Mesothelial cell of epicardium (in vitro differentiated cells): ENCODE data around the gene TMTC4. TPM values are rescaled to one million over a fixed set of nuclear protein-coding genes. Genes with fewer than 3 reads are reported as not detected.
"Not testable (repeated sequence)": the region's sequence is repeated elsewhere in the genome, so short reads cannot be mapped to it uniquely, and the experiment has no call there.

ENCODE experiments used
- DNase-seq, 2 experiments: peaks; one replicate each; pipeline ENCODE4 v3.0.0; 2021; ENCODE audit warnings: low spot score in 2 of 2; ENCODE audit not compliant: unreplicated experiment in 2 of 2
- H3K27ac Mint-ChIP-seq: 2 replicates; pipeline ENCODE4 v1.8.0; 2021; ENCODE audit warnings: mixed read lengths
- H3K27me3 Mint-ChIP-seq: 2 replicates; pipeline ENCODE4 v1.8.0; 2021; ENCODE audit warnings: low read depth, mixed read lengths
- H3K36me3 Mint-ChIP-seq: 2 replicates; pipeline ENCODE4 v1.8.0; 2021; ENCODE audit warnings: mixed read lengths
- H3K4me1 Mint-ChIP-seq: 2 replicates; pipeline ENCODE4 v1.8.0; 2021; ENCODE audit warnings: mixed read lengths
- H3K4me3 Mint-ChIP-seq: 2 replicates; pipeline ENCODE4 v1.8.0; 2021; ENCODE audit warnings: mild to moderate bottlenecking, moderate library complexity, mixed read lengths
- H3K9me3 Mint-ChIP-seq: 2 replicates; pipeline ENCODE4 v1.8.0; 2021; ENCODE audit warnings: mixed read lengths
- CTCF ChIP-seq: fragments of 200-600 bp; sonication (generic); IDR thresholded peaks from one replicate; pipeline ENCODE4 v1.5.0; 2021; ENCODE audit warnings: antibody characterized with exemption; ENCODE audit not compliant: unreplicated experiment
- total RNA-seq: library from RNA; stranded (reverse); gene quantifications from 3 replicates; pipeline ENCODE4 v1.2.1, GENCODE V29; 2021

Gene TMTC4
- total RNA-seq, 1 donor from 2014 or later = 37.5 TPM

GRCh38 chr13:100619940-100620339 lies 54.7 kb downstream of the TMTC4 start:
- Mint-ChIP-seq H3K27ac (no peak overlapping the region), H3K9me3 (peaks cover 33% of the 10 kb centered on the region), H3K4me1 (no peaks in the 10 kb centered on the region), H3K4me3 (no peak overlapping the region), H3K36me3 (peaks cover 60% of the 10 kb centered on the region), H3K27me3 (no peaks in the 10 kb centered on the region)
- no peak for TF ChIP-seq CTCF
- DNase-seq = no peak

- H3K27ac Mint-ChIP-seq, H3K27me3 Mint-ChIP-seq, H3K4me1 Mint-ChIP-seq, H3K4me3 Mint-ChIP-seq, DNase-seq: not testable (repeated sequence)
- Mint-ChIP-seq H3K9me3 (peaks cover 33% of the 10 kb centered on the region), H3K36me3 (peaks cover 53% of the 10 kb centered on the region)
These were observed 55.7 kb downstream of the TMTC4 start for GRCh38 chr13:100618897-100619296.

GRCh38 chr13:100613031-100613430 lies 61.6 kb downstream of the TMTC4 start:
- peaks cover 14% of the 10 kb centered on the region for H3K9me3 Mint-ChIP-seq
- H3K27me3 Mint-ChIP-seq = no peaks in the 10 kb centered on the region
- no peak overlapping the region for H3K4me3 Mint-ChIP-seq
- peaks cover 28% of the 10 kb centered on the region for H3K36me3 Mint-ChIP-seq
- DNase-seq = no peak
- no peak for TF ChIP-seq CTCF
- no peak overlapping the region for H3K27ac Mint-ChIP-seq
- H3K4me1 Mint-ChIP-seq = no peaks in the 10 kb centered on the region

GRCh38 chr13:100611678-100612492 lies 62.7 kb downstream of the TMTC4 start:
- DNase-seq = no peak
- no peaks in the 10 kb centered on the region for H3K27me3 Mint-ChIP-seq
- no peaks in the 10 kb centered on the region for H3K4me1 Mint-ChIP-seq
- no peak overlapping the region for H3K4me3 Mint-ChIP-seq
- H3K27ac Mint-ChIP-seq = no peak overlapping the region
- H3K36me3 Mint-ChIP-seq = peaks cover 30% of the 10 kb centered on the region
- peaks cover 5% of the 10 kb centered on the region for H3K9me3 Mint-ChIP-seq
- no peak for TF ChIP-seq CTCF

- Mint-ChIP-seq H3K36me3 (peaks cover 33% of the 10 kb centered on the region), H3K27ac (no peak overlapping the region)
These were observed 63.9 kb downstream of the TMTC4 start for GRCh38 chr13:100610391-100611347.

More at GRCh38 chr13:100610391-100611347, 63.9 kb downstream of the TMTC4 start:
- H3K4me3 Mint-ChIP-seq = no peak overlapping the region
- no peaks in the 10 kb centered on the region for H3K27me3 Mint-ChIP-seq
- TF ChIP-seq CTCF = no peak
- H3K9me3 Mint-ChIP-seq = no peaks in the 10 kb centered on the region
- DNase-seq = no peak
- H3K4me1 Mint-ChIP-seq = no peaks in the 10 kb centered on the region
